HG03521 (cell line): ENCODE data around the gene QPCTL.

Source experiments
- ATAC-seq: cut with Tn5 transposase; IDR thresholded peaks from one replicate; pipeline ENCODE4 v1.9.1; 2021; ENCODE audit warnings: mild to moderate bottlenecking, moderate library complexity; ENCODE audit not compliant: unreplicated experiment

QPCTL gene

GRCh38 chr19:45692187-45693105, at the start of gene QPCTL:
Gene QPCTL (plus strand): TSS chr19:45692666. CDS start chr19:45692704, 38 bp downstream.
- peak; percentile 70 for ATAC-seq

- ATAC-seq, result no peak
Observed at GRCh38 chr19:45643024-45643926, 49.2 kb upstream of the QPCTL start.

GRCh38 chr19:45643927-45644771, 48.3 kb upstream of the QPCTL start:
- ATAC-seq, result no peak

GRCh38 chr19:45645068-45645630, 47.3 kb upstream of the QPCTL start:
- ATAC-seq, result no peak

- peak; percentile 29 for ATAC-seq
Observed at GRCh38 chr19:45645631-45646344, 46.7 kb upstream of the QPCTL start.

GRCh38 chr19:45646345-45646698, 46.1 kb upstream of the QPCTL start:
- ATAC-seq, result no peak

GRCh38 chr19:45650722-45651121, 41.7 kb upstream of the QPCTL start:
- ATAC-seq, result no peak

- ATAC-seq, result no peak
Observed at GRCh38 chr19:45653634-45654033, 38.8 kb upstream of the QPCTL start.

- no peak for ATAC-seq
Observed at GRCh38 chr19:45655073-45655472, 37.4 kb upstream of the QPCTL start.

- no peak for ATAC-seq
Observed at GRCh38 chr19:45657520-45658167, 34.8 kb upstream of the QPCTL start.

GRCh38 chr19:45659096-45659729, 33.3 kb upstream of the QPCTL start:
- ATAC-seq, result no peak

GRCh38 chr19:45660636-45661035, 31.8 kb upstream of the QPCTL start:
- no peak for ATAC-seq

- no peak for ATAC-seq
Observed at GRCh38 chr19:45663800-45664199, 28.7 kb upstream of the QPCTL start.

- no peak for ATAC-seq
Observed at GRCh38 chr19:45664575-45664974, 27.9 kb upstream of the QPCTL start.

GRCh38 chr19:45667620-45668341, 24.7 kb upstream of the QPCTL start, which contains the start of gene GIPR:
Gene GIPR (plus strand): TSS chr19:45668221. CDS start chr19:45669521, 1,300 bp downstream.
- ATAC-seq, result no peak

GRCh38 chr19:45668342-45668871, 24.1 kb upstream of the QPCTL start:
- no peak for ATAC-seq

- peak; percentile 42 for ATAC-seq
Observed at GRCh38 chr19:45670670-45671453, 21.6 kb upstream of the QPCTL start.
